Left lobe of liver (tissue), 2 donors: ENCODE measurements around the gene ITGA2. TPM values are rescaled to one million over a fixed set of nuclear protein-coding genes. Genes with fewer than 3 reads are reported as not detected.
"Not testable (repeated sequence)": the region's sequence is repeated elsewhere in the genome, so short reads cannot be mapped to it uniquely, and the experiment has no call there.

ENCODE experiments used
- ATAC-seq: fragments of 200-7000 bp; cut with Tn5 transposase; one replicate; pipeline ENCODE4 v1.9.1; 2020; ENCODE audit warnings: mild to moderate bottlenecking, moderate library complexity
- DNase-seq: peaks from one replicate; pipeline ENCODE4 v3.0.0-alpha.2; 2020; ENCODE audit warnings: low spot score
- total RNA-seq: library from RNA; stranded (reverse); gene quantifications from one replicate; pipeline ENCODE4 v1.2.1, GENCODE V29; 2021
- donor health status: DM: no; HTN: no; CAD: no; lungs with moderate emphysema.
- donor health status: DM: no; HTN: yes; CAD: no.

Gene ITGA2
- total RNA-seq, 1 donor from 2014 or later, result 0.30 TPM

DNA sequence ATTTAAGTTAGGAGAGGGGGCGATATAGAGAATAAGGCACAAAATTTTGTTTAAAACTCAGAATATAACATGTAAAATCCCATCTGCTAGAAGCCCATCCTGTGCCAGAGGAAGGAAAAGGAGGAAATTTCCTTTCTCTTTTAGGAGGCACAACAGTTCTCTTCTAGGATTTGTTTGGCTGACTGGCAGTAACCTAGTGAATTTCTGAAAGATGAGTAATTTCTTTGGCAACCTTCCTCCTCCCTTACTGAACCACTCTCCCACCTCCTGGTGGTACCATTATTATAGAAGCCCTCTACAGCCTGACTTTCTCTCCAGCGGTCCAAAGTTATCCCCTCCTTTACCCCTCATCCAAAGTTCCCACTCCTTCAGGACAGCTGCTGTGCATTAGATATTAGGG is 102.1 kb downstream of the ITGA2 start:
- no peak for DNase-seq
- ATAC-seq, result no peak

DNA sequence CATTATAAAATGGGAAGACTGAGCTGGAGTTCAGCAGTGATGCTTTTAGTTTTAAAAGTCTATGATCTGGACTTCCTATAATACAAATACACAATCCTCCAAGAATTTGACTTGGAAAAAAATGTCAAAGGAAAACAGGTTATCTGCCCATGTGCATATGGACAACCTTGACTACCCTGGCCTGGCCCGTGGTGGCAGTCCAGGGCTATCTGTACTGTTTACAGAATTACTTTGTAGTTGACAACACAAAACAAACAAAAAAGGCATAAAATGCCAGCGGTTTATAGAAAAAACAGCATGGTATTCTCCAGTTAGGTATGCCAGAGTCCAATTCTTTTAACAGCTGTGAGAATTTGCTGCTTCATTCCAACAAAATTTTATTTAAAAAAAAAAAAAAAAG is 103.1 kb downstream of the ITGA2 start:
- peak; percentile 39 for ATAC-seq

DNA sequence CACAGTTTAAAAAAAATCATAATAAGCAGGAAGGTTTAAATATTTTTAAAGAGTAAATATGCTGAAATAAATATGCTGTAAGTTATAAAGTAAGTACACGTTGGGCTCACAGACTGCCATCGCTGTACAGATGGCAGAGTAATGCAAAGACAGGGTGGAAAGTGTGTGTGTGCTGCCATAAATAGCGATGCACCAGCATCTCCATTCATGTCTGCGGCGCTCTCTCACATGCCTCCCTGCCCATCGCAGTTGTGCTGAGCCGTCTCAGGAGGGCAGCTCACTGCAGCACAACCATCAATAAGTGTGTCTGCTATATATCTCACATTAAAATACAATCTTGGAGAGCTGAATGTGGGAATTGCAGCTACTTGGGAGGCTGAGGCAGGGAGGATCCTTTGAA is 106.1 kb downstream of the ITGA2 start:
- ATAC-seq (no peak), DNase-seq (no peak)

More for the DNA sequence above, 103.1 kb downstream of the ITGA2 start:
- DNase-seq, result no peak

DNA sequence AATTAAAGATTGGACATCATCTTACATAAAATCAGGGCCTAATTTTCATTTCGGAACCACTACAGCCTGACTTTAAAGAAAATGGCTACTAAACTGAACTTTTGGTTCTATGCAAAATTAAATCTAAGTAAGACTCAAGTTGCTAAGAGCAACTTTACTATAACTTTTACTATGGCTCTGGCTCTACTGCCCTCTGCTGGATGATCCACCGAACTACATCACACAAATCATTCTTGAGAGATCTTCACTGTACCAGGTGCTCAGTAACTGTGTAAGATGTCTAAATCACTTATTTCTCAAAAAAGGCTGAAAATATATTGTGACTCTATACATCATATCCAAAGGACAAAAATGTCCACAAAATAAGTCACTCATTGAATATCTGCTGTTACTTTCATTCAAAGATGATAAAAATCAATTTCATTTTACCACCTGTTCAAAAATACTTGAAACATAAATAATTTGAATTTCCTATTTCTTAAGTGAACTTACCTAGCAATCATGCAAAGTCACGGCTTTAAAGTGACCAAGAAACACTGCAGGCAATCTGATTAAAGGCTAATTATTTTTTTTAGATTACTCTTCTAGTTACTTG is 106.9 kb downstream of the ITGA2 start:
- ATAC-seq, result peak; percentile 94
- DNase-seq, result peak; percentile 51

DNA sequence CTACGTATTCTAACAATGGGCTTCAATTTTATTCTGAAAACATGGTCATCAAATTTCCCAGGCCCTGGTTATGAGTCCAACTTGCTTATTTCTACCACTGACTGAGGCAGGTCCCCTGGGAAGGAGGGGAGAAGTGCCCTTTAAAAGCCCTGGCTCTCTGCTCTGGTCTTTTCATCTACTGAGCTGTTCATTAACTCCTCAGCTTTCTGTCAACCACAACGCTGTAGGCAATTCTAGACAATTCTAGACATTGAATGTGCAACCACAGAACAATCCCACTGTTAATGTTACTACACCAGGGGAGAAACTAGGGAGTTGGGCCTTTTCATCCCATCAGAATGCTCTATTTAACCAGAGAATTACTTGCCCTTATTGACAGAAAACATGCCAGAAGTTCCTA is 110.4 kb downstream of the ITGA2 start:
- no peak for DNase-seq
- ATAC-seq, result peak; percentile 13

DNA sequence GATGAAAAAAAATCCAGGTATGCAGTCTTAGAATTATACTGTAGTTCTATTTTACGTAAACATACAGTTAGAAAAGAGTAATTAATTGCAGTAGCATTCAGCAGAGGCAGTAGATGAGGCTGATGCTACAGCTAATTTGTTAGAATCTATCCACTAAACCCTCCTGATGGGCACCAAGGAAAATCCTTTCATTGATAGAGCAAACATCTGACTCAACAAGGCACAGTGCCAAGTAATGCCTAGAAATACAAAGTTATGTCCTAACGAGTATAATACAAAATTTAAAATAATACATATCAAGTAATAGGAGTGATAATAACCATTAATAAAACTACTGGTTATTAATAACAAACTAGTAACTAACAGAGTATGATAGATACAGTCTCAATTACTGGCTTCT is 111.5 kb downstream of the ITGA2 start:
- DNase-seq (no peak), ATAC-seq (no peak)

DNA sequence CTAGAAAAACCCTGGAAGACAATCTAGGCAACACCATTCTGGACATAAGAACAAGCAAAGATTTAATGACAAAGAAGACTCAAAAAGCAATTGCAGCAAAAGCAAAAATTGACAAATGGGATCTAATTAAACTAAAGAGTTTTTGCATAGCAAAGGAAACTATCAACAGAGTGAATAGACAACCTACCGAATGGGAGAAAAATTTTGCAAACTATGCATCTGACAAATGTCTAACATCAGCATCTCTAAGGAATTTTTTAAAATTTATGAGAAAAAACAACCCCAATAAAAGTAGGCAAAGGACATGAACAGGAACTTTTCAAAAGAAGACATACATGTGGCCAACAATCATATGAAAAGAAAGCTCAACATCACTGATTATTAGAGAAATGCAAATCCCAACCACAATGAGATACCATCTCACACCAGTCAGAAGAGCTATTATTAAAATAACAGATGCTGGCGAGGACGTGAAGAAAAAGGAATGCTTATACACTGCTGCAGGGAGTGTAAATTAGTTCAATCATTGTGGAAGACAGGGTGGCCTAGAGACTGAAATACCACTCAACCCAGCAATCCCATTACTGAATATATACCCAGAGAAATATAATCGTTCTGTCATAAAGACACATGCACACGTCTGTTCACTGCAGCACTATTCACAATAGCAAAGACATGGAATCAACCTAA is 116.6 kb downstream of the ITGA2 start:
- ATAC-seq (no peak), DNase-seq (no peak)

DNA sequence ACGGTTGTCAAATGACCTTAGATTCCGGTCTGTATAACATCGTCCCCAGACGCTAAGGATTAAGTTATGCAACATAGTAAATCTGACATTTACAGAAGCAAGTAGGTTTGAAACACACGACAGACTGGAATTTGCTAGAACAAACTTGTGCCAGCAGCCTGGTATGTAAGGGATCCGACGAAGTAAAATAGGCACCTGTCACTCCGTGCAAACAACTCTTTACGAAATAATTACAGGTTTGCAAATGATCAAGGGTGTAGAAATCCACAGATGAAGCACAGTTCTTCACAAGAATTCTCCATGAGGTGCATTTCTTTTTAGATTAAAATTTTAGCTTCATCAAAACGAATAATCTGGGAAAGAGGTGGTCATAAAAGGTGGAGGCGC is 119.9 kb downstream of the ITGA2 start:
- peak; percentile 45 for ATAC-seq
- DNase-seq, result peak; percentile 48

DNA sequence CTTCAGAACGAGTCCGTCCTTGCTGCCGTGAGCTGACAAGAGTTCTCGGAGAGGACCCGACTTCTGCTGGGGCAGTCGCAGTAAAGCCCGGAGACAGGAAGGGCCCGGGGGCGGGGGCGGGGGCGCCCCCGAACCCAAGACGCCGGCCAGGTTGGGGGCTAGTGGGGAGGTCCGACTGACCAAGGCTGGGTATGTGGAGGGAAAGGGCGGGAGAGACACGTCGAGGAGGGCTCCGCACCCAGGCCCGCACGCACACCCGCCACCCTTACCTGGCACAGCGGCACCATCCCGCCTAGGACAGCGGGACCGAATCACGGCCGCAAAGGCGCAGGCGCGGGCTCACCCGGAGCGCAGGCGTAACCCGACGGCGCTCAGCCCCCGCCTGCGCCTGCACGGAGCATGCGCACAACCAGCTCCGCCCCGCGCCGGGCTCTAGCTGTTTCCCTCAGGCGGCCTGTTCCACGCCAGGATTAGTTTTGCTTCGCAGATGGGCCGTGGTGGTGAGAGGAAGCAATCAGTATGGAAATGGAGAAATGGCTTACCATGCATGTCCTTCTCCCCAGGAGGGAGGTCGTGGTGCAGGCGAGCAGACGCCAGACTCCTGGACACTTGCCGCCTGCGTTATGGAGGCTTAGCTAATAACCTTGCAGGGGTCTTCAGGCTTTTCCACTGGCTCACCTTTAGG is 120.4 kb downstream of the ITGA2 start, which contains the start of gene MOCS2:
Gene MOCS2 (minus strand): TSS at position 315 of the 685 bp plus-strand sequence. CDS start 2,583 bp downstream, outside the sequence.
- ATAC-seq, result peak; percentile 91
- DNase-seq, result peak; percentile 95

DNA sequence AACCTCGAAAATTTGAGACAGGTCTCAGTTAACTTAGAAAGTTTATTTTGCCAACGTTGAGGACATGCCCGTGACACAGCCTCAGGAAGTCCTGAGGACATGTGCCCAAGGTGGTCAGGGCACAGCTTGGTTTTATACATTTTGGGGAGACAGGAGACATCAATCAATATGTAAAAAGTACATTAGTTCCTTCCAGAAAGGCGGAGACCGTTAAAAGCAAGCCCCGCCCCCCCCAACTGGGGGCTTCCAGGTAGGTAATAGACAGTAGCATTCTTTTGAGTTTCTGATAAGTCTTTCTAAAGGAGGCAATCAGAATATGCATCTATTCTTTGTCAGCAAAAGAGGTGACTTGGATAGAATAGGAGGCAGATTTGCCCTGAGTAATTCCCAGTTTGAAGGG is 121.0 kb downstream of the ITGA2 start:
- peak; percentile 1 for ATAC-seq

DNA sequence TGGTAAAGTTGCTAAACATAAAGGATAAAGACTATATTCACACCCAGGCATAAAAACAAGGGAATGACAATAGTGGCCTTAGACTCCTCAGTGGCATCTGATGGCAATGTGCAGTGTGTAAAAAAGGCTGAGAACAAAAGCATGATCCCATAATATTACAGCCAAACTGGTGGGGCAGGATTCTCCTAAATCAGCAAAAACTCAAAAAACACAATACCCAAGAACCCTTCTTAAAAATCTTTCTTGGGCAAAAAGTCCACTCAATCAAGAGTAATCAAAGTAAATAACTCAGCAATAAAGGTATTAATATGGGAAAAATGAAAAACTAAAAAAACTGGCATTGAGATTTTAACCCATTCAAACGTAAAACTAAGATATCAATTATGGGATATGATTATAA is 122.0 kb downstream of the ITGA2 start:
- no peak for DNase-seq
- ATAC-seq, result no peak

More for the DNA sequence above, 121.0 kb downstream of the ITGA2 start:
- no peak for DNase-seq

DNA sequence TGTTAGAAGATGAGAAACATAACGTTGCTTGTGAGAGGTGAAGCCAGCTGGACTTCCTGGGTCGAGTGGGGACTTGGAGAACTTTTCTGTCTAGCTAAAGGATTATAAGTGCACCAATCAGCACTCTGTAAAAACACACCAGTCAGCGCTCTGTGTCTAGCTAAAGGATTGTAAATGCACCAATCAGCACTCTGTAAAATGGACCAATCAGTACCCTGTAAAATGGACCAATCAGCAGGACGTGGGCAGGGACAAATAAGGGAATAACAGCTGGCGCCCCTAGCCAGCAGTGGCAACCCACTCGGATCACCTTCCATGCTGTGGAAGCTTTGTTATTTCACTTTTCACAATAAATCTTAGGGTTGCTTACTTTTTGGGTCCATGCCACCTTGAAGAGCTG is 123.2 kb downstream of the ITGA2 start:
- not testable (repeated sequence) for DNase-seq

DNA sequence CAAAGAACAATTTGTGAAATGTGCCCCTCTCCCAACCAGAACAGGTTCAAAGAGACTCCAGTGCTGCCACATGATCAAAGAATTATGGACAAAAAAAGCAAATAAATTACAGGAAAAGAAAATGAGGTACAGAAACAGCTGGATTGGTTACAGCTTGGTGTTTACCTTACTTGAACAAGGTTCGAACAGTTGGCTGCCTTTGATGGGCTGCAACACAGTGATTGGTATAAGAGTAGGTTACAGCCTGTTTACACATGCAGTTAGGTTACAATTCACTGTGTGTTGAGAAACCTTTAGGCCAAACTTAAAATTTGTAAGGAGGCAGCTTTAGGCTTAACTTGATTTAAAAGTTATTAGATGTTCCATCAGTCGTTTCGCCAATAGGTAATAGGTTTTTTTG is 123.8 kb downstream of the ITGA2 start:
- ATAC-seq (peak; percentile 54), DNase-seq (peak; percentile 62)

More for the DNA sequence above, 123.2 kb downstream of the ITGA2 start:
- ATAC-seq, result not testable (repeated sequence)

DNA sequence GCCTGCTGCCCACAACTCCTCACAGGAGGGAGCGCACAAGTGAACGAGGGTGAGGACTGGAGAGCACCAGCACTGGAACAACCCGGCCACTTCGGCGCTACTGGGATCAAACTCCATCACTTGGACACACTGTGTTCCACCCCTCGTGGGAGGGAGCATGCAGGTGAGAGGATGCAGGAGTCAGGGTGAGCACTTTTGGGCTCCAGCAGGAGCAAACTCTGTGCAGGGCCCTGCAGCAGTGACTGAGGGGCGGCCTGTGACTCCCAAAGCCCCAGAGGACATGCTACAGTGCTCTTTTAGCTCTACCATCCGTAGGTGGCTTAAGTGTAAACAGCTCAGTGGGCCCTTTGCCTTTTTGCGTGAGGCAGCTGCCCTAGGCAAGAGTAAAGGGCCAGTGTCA is 124.8 kb downstream of the ITGA2 start:
- no peak for ATAC-seq
- DNase-seq, result no peak

DNA sequence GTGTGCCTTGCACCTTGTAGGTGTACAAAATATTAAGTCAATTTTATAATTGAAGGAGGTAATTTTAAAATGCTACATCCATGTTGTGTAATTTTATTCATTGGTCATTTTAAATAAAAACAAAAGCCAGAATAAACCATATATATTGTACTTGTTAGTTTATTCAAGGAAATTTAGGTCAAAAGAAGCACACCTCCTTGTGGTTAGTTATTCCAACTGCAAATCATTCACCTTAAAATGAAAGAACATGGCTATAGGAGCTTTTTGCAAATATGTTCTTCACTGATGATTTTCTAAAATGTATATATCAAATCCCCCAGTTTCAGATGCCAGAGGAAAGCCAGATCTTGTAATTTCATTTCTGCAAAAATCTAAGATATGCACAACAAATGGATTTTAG is 125.8 kb downstream of the ITGA2 start:
- ATAC-seq, result no peak
- no peak for DNase-seq

DNA sequence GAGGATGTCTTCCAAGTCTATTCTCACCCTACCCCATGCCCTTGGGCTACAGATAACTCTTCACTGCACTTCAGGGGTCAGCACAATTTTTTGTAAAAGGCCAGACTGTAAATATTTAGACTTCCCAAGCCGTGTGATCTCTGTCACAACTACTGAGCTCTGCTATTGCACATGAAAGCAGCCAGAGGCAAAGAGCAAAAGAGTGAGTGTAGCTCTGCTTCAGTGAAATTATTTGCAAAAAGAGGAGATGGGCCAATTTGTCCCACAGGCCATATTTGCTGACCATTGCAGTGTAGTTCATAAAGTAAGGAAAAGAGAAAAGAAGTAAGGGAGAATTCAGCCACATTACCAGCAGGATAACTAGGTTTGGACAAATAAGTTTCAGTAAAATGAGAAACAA is 127.4 kb downstream of the ITGA2 start:
- ATAC-seq (peak; percentile 18), DNase-seq (no peak)

DNA sequence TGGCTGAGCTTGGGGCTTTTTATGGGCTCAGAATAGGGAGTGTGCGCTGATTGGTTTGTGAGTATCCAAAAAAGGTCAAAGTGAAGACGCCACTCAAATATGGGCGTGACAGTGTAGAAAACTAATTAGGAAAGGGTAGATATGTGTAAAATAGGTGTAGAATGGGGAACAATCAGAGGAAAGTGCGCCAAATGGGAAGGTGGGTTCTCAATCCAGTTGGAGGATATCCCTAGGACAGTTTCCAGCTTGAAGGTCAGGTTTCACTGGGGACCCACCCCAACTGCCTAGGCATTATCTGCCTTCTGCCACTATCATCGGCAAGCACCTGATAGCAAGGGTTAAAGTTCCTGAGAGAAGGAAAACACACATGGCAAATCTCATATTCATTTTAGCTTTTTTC is 129.7 kb downstream of the ITGA2 start:
- ATAC-seq (no peak), DNase-seq (no peak)

DNA sequence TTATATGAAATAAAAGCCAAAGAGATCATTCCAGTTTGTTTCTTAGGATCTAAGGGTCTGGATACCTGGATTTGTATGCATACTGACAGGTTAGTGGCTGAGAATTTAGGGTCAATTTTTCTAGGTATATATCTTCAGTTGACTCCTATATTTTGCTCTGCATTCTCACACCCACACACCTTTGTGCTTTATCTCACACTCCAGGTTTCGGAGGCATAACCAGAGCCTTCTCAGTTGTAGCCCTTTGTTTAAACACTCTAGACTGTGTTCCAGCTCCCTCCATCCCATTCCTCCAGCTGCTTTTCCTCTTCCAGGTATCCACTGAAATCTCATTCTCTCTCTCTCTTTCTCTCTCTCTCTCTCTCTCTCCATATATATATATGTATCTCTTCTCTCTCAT is 131.0 kb downstream of the ITGA2 start:
- ATAC-seq (no peak), DNase-seq (no peak)

DNA sequence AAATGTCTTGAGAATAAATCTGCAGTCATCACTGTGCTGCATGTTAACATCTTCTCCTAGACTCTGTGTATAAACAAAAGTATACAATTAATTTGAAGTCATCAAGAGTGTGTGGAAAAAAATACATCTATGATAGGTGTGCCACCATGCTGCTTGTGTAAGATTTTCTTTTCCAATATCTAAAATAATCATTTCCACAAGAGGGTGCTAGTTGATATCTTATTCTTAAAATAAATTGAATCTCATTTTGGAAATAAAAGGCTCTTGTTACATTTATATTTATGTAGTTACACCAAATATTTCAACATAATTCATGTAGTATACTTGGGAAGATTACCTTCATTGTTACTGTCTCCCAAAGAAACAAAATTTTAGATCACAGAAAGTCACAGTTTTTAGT is 134.6 kb downstream of the ITGA2 start:
- DNase-seq (no peak), ATAC-seq (peak; percentile 48)

DNA sequence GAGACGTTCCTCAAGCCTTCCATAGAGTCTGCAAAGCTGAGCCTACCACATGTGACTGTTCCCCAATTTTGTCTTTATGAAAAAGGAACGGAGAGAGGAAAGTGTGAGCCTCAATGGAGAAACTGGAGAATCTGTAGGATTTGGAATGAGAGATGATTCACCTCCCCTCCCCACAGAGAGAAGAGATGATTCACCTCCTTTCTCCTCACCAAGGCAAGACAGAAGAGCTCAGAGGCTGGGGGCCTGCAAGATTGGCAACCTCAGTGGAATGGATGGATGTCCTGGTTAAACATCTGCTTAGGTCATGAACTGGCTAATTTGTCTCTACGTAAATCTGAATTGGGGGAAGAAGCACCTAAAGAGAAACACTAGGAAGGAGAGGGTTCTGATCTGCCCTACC is 137.4 kb downstream of the ITGA2 start:
- DNase-seq, result no peak
- ATAC-seq, result no peak

DNA sequence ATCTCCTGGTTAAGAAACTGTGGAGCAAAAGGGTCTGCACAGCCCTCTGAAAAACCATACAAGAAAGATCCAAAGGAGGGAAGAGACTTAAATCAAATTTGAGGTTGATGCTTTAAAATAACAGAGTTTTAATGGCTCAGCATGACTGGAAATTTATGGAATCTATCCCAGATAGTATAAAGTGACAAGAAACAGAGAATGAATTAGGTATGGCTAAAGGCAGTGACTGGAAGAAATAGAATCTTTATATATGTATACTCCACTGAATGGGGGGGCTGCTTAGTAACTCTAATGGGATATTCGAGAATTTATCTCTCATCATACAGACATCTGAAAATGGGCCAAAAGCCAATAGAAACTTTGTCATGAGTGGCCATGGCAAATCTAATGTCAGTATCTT is 138.0 kb downstream of the ITGA2 start:
- DNase-seq, result no peak
- ATAC-seq, result no peak

DNA sequence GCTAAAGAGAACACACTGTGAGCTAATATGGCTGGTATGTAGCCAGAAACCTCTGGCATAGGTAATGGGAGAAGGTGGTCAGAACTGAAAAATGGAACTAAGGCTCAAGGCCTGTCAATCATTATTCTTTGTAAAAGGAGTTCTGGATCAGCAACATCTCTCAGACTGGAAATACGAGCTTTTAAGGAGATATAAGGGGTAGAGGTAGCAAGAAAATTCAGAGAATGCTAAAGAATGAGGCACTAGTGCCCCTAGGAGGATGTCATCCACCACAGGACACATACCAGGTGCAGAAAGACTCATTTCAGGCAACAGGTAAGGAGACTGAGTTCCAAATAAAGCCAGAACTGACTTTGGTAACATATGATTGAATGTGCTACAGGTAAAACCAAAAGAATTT is 139.3 kb downstream of the ITGA2 start:
- no peak for ATAC-seq
- no peak for DNase-seq
